B cell (primary cell): ENCODE results near the gene KRTDAP. TPM values are rescaled to one million over a fixed set of nuclear protein-coding genes. Genes with fewer than 3 reads are reported as not detected.

ENCODE experiments used
- ATAC-seq: fragments of 200-7000 bp; cut with Tn5 transposase; one replicate; pipeline ENCODE4 v1.10.0; 2021; ENCODE audit warnings: low read depth, mild to moderate bottlenecking, moderate number of reproducible peaks, moderate library complexity
- CTCF ChIA-PET: fragments of 350-600 bp; sonication (Branson Sonifier 250); formaldehyde crosslinking; loops from one replicate; lab custom pipeline; 2021; ENCODE audit warnings: antibody characterized with exemption, inconsistent platforms; lab: Charles Lee
- POLR2A ChIA-PET: fragments of 350-600 bp; sonication (Branson Sonifier 250); formaldehyde crosslinking; loops from one replicate; lab custom pipeline; 2021; ENCODE audit warnings: antibody characterized with exemption; lab: Charles Lee
- DNase-seq: peaks from one replicate; pipeline ENCODE4 v3.0.0; 2013
- H2AFZ ChIP-seq: 2 replicates; pipeline ENCODE4 v1.6.1; 2012; ENCODE audit warnings: mild to moderate bottlenecking, low read depth, low read length; ENCODE audit not compliant: insufficient read depth, poor library complexity, severe bottlenecking
- H3K27ac ChIP-seq, 2 donors: 1 replicate in 1 of 2; 2 replicates in 1 of 2; pipeline ENCODE4 v1.5.1; 2012 to 2013; ENCODE audit warnings: low read length in 2 of 2, mild to moderate bottlenecking in 2 of 2, moderate library complexity in 1 of 2
- H3K27me3 ChIP-seq, 4 experiments: fragments of 200-600 bp in 1 of 4; sonication (generic) in 1 of 4; replicated peaks in 1 of 4; 1 replicate in 2 of 4; 2 replicates in 2 of 4; pipeline versions ENCODE4 v1.6.1 to v1.7.0; 2013 to 2016; ENCODE audit warnings: low read length in 3 of 4, mild to moderate bottlenecking in 2 of 4, mixed read lengths in 1 of 4, moderate library complexity in 1 of 4; ENCODE audit not compliant: insufficient read depth in 4 of 4, control insufficient read depth in 3 of 4; ENCODE audit errors: control extremely low read depth in 1 of 4
- H3K36me3 ChIP-seq, 2 experiments: replicated peaks in 1 of 2; 1 replicate in 1 of 2; 2 replicates in 1 of 2; pipeline versions ENCODE4 v1.6.1 to v1.7.1; 2013; ENCODE audit warnings: low read length in 1 of 2; ENCODE audit not compliant: insufficient read depth in 2 of 2, control insufficient read depth in 1 of 2; ENCODE audit errors: control extremely low read depth in 1 of 2, extremely low read depth in 1 of 2
- H3K4me1 ChIP-seq, 2 donors: fragments of 200-600 bp in 1 of 2; sonication (generic) in 1 of 2; 1 replicate in 1 of 2; 2 replicates in 1 of 2; pipeline versions ENCODE4 v1.5.1 to v1.6.1; 2013 to 2017; ENCODE audit warnings: low read length in 2 of 2; ENCODE audit not compliant: control insufficient read depth in 2 of 2, insufficient read depth in 2 of 2
- H3K4me2 ChIP-seq: replicated peaks from 2 replicates; pipeline ENCODE3; 2012; ENCODE audit warnings: mild to moderate bottlenecking, low read depth, low read length; ENCODE audit not compliant: poor library complexity, severe bottlenecking
- H3K4me3 ChIP-seq, 5 experiments: fragments of 200-600 bp in 1 of 5; sonication (generic) in 1 of 5; 1 replicate in 3 of 5; 2 replicates in 2 of 5; pipeline versions ENCODE4 v1.5.1 to v1.7.0; 2011 to 2016; ENCODE audit warnings: low read length in 4 of 5, mild to moderate bottlenecking in 4 of 5, low read depth in 2 of 5, control low read depth in 1 of 5, moderate library complexity in 1 of 5; ENCODE audit not compliant: insufficient read depth in 1 of 5; ENCODE audit errors: control extremely low read depth in 1 of 5, extremely low read depth in 1 of 5
- H3K79me2 ChIP-seq: fragments of 200-600 bp; sonication (generic); one replicate; pipeline ENCODE4 v1.6.0; 2016; ENCODE audit warnings: low read length; ENCODE audit not compliant: control insufficient read depth, insufficient read depth
- H3K9ac ChIP-seq: fragments of 200-600 bp; sonication (generic); 2 replicates; pipeline ENCODE4 v1.6.1; 2017; ENCODE audit warnings: mild to moderate bottlenecking, low read length, moderate library complexity
- H3K9me3 ChIP-seq, 3 donors: one replicate each; pipeline versions ENCODE4 v1.6.1 to v1.7.1; 2013; ENCODE audit warnings: low read length in 2 of 3; ENCODE audit not compliant: control insufficient read depth in 2 of 3, insufficient read depth in 1 of 3; ENCODE audit errors: control extremely low read depth in 1 of 3
- H4K20me1 ChIP-seq: 2 replicates; pipeline ENCODE4 v1.6.0; 2012; ENCODE audit warnings: mild to moderate bottlenecking, low read length; ENCODE audit not compliant: insufficient read depth, control insufficient read depth, poor library complexity, severe bottlenecking
- H3K27ac Mint-ChIP-seq: one replicate; pipeline ENCODE4 v1.8.0; 2021; ENCODE audit warnings: mixed read lengths
- H3K27me3 Mint-ChIP-seq: one replicate; pipeline ENCODE4 v1.8.0; 2021; ENCODE audit warnings: mixed read lengths
- H3K4me1 Mint-ChIP-seq: one replicate; pipeline ENCODE4 v1.8.0; 2021; ENCODE audit warnings: mixed read lengths
- H3K4me3 Mint-ChIP-seq: one replicate; pipeline ENCODE4 v1.8.0; 2021; ENCODE audit warnings: mixed read lengths
- H3K9me3 Mint-ChIP-seq: one replicate; pipeline ENCODE4 v1.8.0; 2022; ENCODE audit warnings: mixed read lengths; ENCODE audit not compliant: insufficient read depth
- EZH2 ChIP-seq: IDR thresholded peaks from 2 replicates; pipeline ENCODE4 v1.6.1; 2012; ENCODE audit warnings: borderline replicate concordance, low read depth, mild to moderate bottlenecking, moderate library complexity, low read length; ENCODE audit not compliant: insufficient read depth, poor library complexity, severe bottlenecking
- WGBS: methylation state at CpG from one replicate; pipeline ENCODE4 v1.1.5; 2013; ENCODE audit warnings: missing lambda C conversion rate; ENCODE audit not compliant: insufficient coverage; 5-methylcytosine and 5-hydroxymethylcytosine counted together
- intact Hi-C: fragments of 100-400 bp; cut with micrococcal nuclease; formaldehyde crosslinking; loops from one replicate; pipeline ENCODE4 v1.10.0; 2022
- polyA plus RNA-seq: library from polyadenylated mRNA; depleted of rRNA; stranded (reverse); fragments of >200 nt; gene quantifications from 2 replicates; pipeline ENCODE4 v1.2.3, GENCODE V29; 2012
- total RNA-seq, 2 donors: library from RNA; stranded (reverse); fragments of 120-200 nt in 1 of 2; gene quantifications; 1 replicate in 1 of 2; 2 replicates in 1 of 2; pipeline versions ENCODE4 v1.2.3 to v1.2.4, GENCODE V29; 2013 to 2022
- TF ChIP-seq, protein P1 (sequence below): fragments of 200-600 bp; IDR thresholded peaks from one replicate; pipeline ENCODE4 v1.8.0; 2022; ENCODE audit warnings: antibody characterized with exemption, mild to moderate bottlenecking

The KRTDAP gene
- total and polyA plus RNA-seq, 2 donors (not counting 1 experiment from before 2014, with no cell fraction given) = not detected

DNA sequence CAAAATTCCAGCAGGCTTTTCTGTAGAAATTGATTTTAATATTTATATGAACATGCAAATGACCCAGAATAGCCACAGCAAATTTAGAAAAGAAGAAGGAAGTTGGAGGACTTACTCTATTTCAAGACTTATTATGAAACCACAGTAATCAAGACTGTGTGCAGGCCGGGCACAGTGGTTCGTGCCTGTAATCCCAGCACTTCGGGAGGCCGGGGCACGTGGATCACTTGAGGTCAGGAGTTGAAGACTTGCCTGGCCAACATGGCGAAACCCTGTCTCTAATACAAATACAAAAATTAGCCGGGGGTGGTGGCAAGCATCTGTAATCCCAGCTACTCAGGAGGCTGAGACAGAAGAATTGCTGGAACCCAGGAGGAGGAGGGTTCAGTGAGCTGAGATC, 48.2 kb downstream of the KRTDAP start:
- Histone ChIP-seq H3K9me3 (no peaks in the 10 kb centered on the region), H3K27ac (no peak overlapping the region), H3K9ac (no peak overlapping the region), H2AFZ (peak overlapping the region; percentile 60), H3K4me2 (peak overlapping the region; percentile 66), H3K36me3 (no peaks in the 10 kb centered on the region), H4K20me1 (no peaks in the 10 kb centered on the region), H3K4me3 (peak overlapping the region in 2 of 5 experiments; percentile 6 to 29), H3K79me2 (no peaks in the 10 kb centered on the region), H3K27me3 (peaks cover 0 to 2% (median 0%) of the 10 kb centered on the region in 4 experiments), H3K4me1 (peaks cover 19 to 25% of the 10 kb centered on the region in 2 donors)
- 0% methylated on average over 5 of the region's 7 CpGs for WGBS
- no peak for TF ChIP-seq EZH2
- TF ChIP-seq, protein P1, sequence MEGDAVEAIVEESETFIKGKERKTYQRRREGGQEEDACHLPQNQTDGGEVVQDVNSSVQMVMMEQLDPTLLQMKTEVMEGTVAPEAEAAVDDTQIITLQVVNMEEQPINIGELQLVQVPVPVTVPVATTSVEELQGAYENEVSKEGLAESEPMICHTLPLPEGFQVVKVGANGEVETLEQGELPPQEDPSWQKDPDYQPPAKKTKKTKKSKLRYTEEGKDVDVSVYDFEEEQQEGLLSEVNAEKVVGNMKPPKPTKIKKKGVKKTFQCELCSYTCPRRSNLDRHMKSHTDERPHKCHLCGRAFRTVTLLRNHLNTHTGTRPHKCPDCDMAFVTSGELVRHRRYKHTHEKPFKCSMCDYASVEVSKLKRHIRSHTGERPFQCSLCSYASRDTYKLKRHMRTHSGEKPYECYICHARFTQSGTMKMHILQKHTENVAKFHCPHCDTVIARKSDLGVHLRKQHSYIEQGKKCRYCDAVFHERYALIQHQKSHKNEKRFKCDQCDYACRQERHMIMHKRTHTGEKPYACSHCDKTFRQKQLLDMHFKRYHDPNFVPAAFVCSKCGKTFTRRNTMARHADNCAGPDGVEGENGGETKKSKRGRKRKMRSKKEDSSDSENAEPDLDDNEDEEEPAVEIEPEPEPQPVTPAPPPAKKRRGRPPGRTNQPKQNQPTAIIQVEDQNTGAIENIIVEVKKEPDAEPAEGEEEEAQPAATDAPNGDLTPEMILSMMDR = no peak
- peaks cover 6% of the 10 kb centered on the region for H3K27me3 Mint-ChIP-seq
- H3K9me3 Mint-ChIP-seq = no peaks in the 10 kb centered on the region
- ChIA-PET CTCF (no interaction called here), POLR2A (no interaction called here)
- H3K4me3 Mint-ChIP-seq = peak overlapping the region; percentile 57
- H3K4me1 Mint-ChIP-seq = peaks cover 50% of the 10 kb centered on the region
- no peak overlapping the region for H3K27ac Mint-ChIP-seq
- DNase-seq (peak; percentile 34), ATAC-seq (no peak)
- intact Hi-C loops = no loop called here

- peaks cover 5% of the 10 kb centered on the region for H3K27me3 Mint-ChIP-seq
- ChIA-PET CTCF (interaction anchor here (0.8 kb wide), 1 partner anchor 70 kb away, joined by 3 read pairs; no protein-coding TSS in a partner anchor), POLR2A (no interaction called here)
- H3K4me2 ChIP-seq = no peak overlapping the region
- 95% methylated on average over 6 of the region's 6 CpGs for WGBS
- TF ChIP-seq, protein P1 = no peak
- TF ChIP-seq EZH2 = no peak
- H2AFZ ChIP-seq = no peak overlapping the region
- H3K9me3 ChIP-seq = no peaks in the 10 kb centered on the region
- no peaks in the 10 kb centered on the region for H3K9me3 Mint-ChIP-seq
- no peaks in the 10 kb centered on the region for H3K79me2 ChIP-seq
- H3K4me1 ChIP-seq = peaks cover 33 to 39% of the 10 kb centered on the region in 2 donors
- intact Hi-C loops = no loop called here
- no peak overlapping the region for H3K9ac ChIP-seq
- ATAC-seq = no peak
- H3K4me3 Mint-ChIP-seq = no peak overlapping the region
- no peak overlapping the region for H3K27ac ChIP-seq
- no peak overlapping the region for H3K27ac Mint-ChIP-seq
- DNase-seq = no peak
- peaks cover 0 to 2% (median 0%) of the 10 kb centered on the region in 4 experiments for H3K27me3 ChIP-seq
- H3K4me1 Mint-ChIP-seq = peaks cover 54% of the 10 kb centered on the region
- H3K4me3 ChIP-seq = no peak overlapping the region
- H3K36me3 ChIP-seq = no peaks in the 10 kb centered on the region
- no peaks in the 10 kb centered on the region for H4K20me1 ChIP-seq
These were observed 50.3 kb downstream of the KRTDAP start for GRCh38 chr19:35439921-35440320.
